NCI-H1694 treated with DMSO at 0.1 percent for 48 hours (cell line): ENCODE measurements around the gene PRRT4.

Experiments used
- DNase-seq: peaks from one replicate; lab custom pipeline; 2025; lab: John Stamatoyannopoulos, UW

Gene PRRT4

GRCh38 chr7:128374041-128374440 is 12.6 kb upstream of the PRRT4 start:
- no peak for DNase-seq

- no peak for DNase-seq
These were observed 12.1 kb upstream of the PRRT4 start for GRCh38 chr7:128373606-128374005.

- no peak for DNase-seq
These were observed 9.0 kb upstream of the PRRT4 start for GRCh38 chr7:128370491-128370890.

- DNase-seq, result no peak
These were observed 5.5 kb upstream of the PRRT4 start for GRCh38 chr7:128366986-128367385.

GRCh38 chr7:128366300-128366699 is 4.8 kb upstream of the PRRT4 start:
- DNase-seq, result no peak

- no peak for DNase-seq
These were observed 3.9 kb upstream of the PRRT4 start for GRCh38 chr7:128365432-128365831.

- no peak for DNase-seq
These were observed 2.8 kb upstream of the PRRT4 start for GRCh38 chr7:128364166-128364870.

GRCh38 chr7:128363261-128363721 is 1.8 kb upstream of the PRRT4 start:
- no peak for DNase-seq

GRCh38 chr7:128362670-128363069 is 1.2 kb upstream of the PRRT4 start:
- no peak for DNase-seq

GRCh38 chr7:128360359-128360678 is 1.2 kb downstream of the PRRT4 start:
- DNase-seq, result no peak

- DNase-seq, result no peak
These were observed 1.6 kb downstream of the PRRT4 start for GRCh38 chr7:128359939-128360338.

- no peak for DNase-seq
These were observed 2.2 kb downstream of the PRRT4 start for GRCh38 chr7:128359336-128359735.

GRCh38 chr7:128358233-128358632 is 3.3 kb downstream of the PRRT4 start:
- DNase-seq, result no peak

GRCh38 chr7:128357217-128357613 is 4.3 kb downstream of the PRRT4 start:
- no peak for DNase-seq

GRCh38 chr7:128356546-128357216 is 4.8 kb downstream of the PRRT4 start:
- no peak for DNase-seq

- DNase-seq, result no peak
These were observed 7.9 kb downstream of the PRRT4 start for GRCh38 chr7:128353610-128354009.

GRCh38 chr7:128353189-128353588 is 8.3 kb downstream of the PRRT4 start:
- no peak for DNase-seq

GRCh38 chr7:128352636-128353035 is 8.9 kb downstream of the PRRT4 start:
- no peak for DNase-seq

GRCh38 chr7:128352153-128352537 is 9.3 kb downstream of the PRRT4 start:
- DNase-seq, result no peak

GRCh38 chr7:128351296-128352152 is 10.0 kb downstream of the PRRT4 start:
- no peak for DNase-seq

- no peak for DNase-seq
These were observed 10.7 kb downstream of the PRRT4 start for GRCh38 chr7:128350708-128351295.

- no peak for DNase-seq
These were observed 12.0 kb downstream of the PRRT4 start for GRCh38 chr7:128349466-128349825.

GRCh38 chr7:128347647-128348097 is 13.8 kb downstream of the PRRT4 start:
- DNase-seq, result peak; percentile 59
